GM04503 (cell line): ENCODE results near the gene ZNF628.
"Not testable (repeated sequence)": the region's sequence is repeated elsewhere in the genome, so short reads cannot be mapped to it uniquely, and the experiment has no call there.

ENCODE experiments used
- DNase-seq: peaks from one replicate; pipeline ENCODE4 v3.0.0-alpha.2; 2012; ENCODE audit warnings: low read depth

The ZNF628 gene

DNA sequence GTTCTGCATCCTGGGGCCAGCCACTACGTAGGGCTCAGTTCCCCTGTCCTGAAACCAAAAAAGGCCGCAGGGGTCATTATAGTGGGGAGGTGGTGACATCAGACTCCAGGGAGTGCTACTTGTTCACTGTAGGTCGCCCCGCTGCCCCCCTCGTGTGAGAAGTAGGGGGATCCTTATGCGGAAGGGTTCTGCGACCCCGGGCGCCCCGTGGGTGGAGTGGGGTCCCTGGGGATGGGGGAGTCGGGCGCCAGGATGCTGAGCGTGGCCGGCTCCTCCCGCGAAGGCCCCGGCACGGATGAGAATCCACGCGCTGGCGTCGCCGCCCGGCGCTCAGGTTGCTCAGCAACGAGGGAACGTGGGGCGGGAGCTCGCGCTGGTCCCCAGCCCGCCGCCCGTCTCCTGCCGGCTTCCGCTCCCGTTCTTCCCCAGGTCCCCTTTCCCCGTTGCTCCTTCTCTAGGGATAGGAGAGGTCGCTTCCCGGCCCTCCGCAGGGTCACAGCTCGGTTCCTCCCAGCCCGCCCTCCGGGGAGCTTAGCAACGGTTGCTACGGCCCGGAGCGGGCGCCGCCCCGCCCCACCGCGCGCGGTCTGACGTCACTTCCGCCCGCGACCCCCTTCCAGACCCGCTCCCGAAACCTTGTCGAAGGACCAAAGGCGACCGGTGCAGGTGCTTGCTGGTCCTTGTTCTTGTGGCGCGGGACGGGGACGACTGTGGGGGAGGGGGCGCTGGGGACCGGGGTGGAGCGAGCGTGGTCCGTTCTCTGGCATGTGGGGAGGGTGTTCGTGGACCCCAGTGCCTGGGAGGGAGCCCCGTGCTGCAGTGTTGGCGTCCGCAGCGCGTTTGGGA, 8.4 kb downstream of the ZNF628 start, which contains the start of gene NAT14:
Gene NAT14, plus strand, starts transcription at position 596 of the 846 bp plus-strand sequence. CDS start 521 bp downstream, outside the sequence.
- DNase-seq, result no peak

DNA sequence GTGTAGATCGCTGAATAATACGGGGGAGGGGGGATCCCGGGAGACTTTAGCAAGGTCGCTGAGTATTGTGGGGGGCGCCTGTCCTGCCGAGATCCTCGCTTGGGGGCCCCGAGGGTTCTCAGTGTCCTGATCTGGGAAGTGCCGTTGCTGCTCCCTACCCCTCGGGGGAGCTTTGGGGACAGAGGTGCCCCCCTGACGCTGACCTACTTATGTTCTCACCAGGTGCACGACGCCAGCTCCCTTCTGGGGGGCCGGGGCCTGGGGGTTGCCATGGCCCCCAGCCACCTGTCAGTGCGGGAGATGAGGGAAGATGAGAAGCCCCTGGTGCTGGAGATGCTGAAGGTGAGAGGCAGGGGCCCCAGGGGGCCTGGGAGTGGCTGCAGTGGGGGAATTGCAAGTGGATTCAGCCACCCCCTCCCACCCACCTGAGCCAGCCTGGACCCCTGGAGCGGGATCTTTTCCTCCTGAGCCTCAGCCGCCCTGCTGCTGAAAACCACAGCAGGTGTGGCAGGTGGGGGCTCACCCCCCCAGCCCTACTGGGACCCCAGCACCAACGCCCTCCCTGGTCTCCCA, 9.1 kb downstream of the ZNF628 start:
- DNase-seq, result no peak

DNA sequence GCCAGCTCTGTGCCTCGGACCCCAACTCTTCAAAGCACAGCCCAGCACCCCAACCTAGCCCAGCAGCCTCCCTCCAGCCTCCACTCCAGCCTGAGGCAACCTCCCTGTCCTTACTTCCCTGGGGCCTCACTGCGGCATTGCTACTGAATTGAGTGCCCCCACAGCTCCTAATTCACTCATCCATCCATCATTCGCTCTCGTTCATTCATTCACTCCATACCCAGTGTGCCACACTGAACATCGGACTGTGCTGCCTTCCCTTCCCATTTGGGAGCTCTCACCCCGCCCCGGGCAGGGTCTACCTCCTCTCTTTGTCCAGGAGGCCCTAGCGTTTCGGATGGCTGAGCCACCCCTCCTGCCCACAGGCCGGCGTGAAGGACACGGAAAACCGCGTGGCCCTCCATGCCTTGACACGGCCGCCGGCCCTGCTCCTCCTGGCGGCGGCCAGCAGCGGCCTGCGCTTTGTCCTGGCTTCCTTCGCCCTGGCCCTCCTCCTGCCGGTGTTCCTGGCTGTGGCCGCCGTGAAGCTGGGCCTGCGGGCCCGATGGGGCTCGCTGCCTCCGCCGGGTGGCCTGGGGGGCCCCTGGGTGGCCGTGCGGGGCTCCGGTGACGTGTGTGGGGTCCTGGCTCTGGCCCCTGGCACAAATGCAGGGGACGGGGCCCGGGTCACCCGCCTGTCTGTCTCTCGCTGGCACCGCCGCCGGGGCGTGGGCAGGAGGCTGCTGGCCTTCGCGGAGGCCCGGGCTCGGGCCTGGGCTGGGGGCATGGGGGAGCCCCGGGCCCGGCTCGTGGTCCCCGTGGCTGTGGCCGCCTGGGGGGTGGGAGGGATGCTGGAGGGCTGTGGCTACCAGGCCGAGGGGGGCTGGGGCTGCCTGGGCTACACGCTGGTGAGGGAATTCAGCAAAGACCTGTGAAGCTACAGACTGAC, 9.9 kb downstream of the ZNF628 start:
- DNase-seq, result no peak

DNA sequence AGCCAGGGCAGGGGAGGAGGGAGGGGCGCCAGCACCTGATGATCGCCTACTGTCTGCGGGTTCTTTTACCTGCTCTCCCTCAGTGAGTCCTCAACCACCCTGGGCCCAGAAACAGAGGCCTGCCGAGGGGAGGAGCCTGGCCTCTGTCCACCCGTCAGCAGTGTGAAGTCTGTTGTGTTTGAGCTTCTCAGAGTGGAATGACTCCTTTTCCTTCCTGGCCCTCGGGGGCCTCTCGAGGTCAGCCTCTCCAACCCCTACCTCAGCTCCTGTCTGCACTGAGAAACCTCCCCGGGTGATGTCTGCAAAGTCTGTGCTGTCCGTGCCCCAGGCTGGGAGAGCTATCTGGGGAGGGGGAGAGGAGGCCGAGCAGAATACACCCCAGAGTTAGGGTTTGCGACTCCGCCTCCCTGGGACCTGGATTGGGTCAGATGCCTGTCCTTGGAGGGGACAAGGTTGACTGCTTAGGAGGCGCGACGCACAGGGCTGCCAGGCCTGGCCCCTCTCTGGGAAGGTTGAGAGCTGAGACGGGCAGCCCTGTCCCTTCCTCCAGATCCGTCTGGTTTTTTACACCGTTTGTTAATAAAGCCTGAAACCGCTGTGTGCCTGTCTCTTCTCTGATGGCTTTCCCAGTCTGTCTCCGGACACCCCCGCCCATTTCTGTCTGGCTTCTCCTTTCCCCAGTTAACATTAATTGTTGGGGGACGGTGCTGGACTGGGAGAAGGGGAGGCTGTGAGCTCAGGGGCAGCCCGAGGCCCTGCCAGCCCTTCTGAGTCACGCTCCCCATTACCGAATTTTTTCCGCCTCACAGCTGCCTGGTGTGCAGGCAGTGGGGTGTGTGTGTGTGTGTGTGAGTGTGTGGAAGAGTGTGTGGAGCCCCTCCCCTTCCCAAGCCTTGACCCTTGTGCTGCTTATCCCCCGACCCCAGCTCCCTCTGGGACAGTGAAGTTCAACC, 10.8 kb downstream of the ZNF628 start:
- peak; percentile 89 for DNase-seq

DNA sequence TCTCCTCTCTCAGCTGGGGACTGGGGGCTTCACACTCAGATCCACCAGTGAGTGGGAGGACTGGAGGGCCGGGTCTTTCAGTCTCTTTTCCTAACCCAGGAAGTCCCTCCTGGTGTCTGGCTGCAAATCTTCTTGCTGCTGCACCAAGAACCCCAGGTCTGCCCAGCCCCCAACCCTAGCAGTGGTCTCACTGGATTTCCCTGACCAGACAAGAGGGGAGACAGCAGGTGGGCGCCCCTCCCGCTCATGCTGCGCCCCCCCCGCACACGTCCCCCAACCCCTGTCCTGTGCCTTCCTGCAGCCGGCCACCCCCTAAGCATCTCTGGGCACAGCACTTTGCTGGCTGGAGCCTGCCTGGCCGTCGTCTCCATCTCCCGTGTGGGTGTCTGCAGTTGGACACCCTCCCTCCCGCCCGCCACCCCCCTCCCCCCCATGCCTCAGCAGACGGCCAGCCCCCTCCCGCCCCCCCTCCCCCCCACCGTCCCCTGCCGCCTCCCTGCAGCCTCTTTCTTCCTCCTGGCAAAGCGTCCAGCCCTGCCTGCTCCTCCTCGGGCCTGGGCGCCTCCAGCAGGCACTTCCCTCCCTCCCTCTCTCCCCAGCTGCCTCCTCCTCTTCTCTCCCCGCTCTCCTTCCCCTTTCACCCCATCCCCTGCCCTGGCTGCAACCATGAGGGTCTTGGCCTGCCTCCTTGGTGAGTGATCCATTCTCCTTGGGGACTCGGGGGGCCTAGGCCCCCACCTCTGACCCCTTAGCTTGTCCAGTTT, 11.7 kb downstream of the ZNF628 start, which contains the start of gene SSC5D:
Gene SSC5D, plus strand, starts transcription at position 513 of the 764 bp plus-strand sequence. Its CDS starts 154 bp downstream, at position 667.
- no peak for DNase-seq

DNA sequence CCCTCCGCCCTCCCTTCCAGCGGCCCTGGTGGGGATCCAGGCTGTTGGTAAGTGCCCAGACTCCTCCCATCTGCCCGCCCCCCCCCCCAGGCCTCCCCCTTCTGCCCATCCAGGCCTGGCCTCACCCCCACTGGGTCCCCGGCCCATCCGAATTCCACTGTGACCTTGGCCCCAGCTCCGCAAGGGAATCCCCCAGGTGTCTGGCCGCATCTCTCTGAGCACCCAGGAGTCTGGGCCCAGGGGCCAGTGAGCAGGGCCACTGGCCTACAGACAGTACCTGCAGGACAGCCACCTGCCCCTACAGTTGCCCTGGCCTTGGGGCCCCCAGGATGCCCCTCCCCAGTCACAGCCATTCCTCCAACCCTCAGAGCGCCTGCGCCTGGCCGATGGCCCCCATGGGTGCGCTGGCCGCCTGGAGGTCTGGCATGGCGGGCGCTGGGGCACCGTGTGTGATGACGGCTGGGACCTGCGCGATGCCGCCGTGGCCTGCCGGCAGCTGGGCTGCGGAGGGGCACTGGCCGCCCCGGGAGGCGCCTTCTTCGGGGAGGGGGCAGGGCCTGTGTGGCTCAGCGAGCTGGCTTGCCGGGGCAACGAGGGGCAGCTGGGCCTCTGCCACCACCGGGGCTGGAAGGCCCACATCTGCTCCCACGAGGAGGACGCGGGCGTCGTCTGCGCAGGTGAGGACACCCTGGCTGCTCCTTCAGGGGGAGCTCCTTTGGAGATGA, 12.7 kb downstream of the ZNF628 start:
- DNase-seq, result no peak

DNA sequence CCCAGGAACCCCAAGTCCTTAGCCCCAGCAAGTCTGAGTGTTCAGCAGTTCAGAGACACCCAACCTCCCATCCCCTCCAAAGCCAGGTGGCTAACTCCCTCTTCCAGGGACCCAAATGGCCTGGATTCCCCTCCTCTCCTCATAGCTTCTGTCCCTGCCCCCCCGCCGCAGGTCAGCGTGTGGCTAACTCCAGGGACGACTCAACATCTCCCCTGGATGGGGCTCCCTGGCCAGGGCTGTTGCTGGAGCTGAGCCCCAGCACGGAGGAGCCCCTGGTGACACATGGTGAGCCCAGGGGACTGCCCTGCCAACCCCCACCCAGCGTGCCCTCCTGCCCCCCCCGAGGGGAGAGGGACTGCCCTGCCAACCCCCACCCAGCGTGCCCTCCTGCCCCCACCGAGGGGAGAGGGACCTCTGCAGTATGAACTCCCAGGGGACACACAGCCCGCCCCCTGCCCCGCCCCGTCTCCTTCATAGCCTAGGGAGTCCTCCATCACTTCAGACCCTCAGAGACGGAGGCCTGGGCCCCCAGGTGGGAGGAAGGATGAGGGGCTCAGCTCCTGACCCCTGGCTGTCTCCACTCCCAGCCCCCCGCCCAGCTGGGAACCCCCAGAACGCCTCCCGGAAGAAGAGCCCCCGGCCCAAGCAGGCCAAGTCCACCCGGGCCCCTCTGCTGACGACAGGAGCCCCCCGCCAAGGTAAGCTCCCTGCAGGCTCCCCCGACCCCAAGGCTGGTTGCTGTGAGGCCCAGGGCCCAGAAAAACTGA, 13.5 kb downstream of the ZNF628 start:
- DNase-seq, result no peak

DNA sequence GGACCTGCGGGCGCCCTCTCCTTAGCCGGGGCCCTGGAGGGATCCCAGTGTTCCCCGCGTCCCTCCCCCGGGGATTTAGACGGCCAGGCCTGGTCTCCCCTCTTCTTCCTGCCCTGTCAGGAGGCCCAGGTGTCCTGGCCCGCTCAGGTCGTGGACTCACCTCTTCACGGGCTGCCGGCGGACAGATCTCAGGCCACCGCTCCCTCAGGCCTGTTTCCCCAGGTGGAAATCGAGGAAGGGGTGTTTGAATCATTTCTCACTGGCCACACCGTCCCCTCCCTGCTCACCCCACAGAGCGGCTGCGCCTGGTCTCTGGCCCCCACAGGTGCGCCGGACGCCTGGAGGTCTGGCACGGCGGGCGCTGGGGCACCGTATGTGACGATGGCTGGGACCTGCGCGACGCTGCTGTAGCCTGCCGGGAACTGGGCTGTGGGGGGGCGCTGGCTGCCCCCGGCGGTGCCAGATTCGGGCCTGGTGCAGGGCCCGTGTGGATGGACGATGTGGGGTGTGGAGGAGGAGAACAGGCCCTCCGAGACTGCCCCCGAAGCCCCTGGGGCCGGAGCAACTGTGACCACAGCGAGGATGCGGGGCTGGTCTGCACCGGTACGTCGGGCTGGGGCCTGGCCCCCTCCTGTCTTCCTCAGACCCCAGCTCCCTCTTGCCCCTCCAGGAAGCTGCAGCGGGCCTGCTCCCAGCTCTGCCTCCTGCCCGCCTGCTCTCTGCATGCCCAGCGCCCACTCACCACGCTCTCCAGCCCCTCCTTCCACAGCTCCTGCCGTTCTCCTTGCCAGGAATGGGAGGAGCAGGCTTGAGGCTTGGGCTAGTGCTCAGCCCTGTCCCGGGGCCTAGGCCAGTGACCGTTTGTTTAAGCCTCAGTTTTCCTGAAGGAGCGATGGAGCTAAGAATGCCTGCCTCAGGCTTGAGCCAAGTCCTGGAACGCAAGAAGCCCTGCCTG, 14.3 kb downstream of the ZNF628 start:
- DNase-seq, result no peak

DNA sequence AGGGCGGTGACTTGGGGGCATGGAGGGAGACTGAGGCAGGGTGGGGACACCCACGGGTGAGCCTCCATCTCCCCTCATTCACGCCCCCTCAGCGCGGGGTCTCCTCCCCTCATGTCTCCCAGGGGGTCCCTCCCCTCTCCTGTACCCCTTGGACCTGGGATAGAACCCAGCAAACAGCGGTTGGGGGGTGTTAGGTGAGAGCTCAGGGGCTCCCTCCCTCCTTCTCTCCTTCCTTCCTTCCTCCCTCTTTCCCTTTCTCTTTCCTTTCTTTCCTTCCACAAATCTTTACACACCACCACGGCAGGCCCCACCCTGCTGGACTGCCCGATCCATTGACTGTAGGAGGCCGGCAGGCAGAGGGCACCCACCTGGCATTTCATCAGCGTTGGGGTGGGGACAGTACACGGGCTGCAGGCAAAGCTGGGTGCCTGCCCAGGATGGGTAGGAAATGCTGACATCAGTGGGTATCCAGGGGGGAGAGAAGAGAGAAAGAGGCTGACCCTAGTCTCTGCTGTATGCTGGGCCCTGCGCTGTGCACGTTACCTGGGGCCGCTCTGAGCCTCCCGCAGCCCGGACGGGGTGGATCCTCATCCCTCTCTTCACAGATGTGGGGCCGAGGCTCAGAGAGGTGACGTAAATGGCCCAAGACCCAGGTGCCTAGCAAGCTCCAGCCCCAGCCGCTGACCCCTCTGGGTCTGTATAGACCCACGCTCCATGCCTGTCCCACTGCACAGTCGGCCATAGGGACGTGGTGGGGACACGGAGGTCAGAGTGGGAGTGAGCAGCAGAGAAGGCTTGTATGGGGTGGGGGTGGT, 15.3 kb downstream of the ZNF628 start:
- DNase-seq, result no peak

DNA sequence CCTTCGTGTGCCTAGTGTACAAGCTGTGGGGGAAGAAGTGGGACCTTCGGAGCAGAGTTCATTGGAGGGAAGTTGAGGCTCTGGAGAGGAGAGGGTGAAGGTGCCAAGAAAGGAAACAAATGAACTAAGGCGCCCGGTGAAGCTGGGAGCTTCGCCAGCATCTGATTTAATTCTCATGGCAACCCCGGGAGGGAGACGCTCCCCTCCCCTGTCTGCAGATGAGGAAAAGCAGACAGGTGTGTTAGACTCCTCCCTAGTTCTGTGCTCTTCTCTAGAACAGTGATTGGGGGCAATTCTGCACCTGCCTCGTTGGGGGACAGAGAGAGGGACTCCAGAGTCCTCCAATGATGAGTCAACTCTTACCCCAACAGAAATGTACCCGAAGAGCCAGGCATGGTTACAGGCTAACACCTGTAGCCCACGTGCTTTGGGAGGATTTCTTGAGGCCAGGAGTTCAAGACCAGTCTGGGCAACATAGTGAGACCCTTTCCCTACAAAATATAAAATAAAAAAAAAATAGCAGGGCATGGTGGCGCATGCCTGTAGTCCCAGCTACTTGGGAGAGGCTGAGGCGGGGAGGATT, 16.0 kb downstream of the ZNF628 start:
- DNase-seq, result no peak

DNA sequence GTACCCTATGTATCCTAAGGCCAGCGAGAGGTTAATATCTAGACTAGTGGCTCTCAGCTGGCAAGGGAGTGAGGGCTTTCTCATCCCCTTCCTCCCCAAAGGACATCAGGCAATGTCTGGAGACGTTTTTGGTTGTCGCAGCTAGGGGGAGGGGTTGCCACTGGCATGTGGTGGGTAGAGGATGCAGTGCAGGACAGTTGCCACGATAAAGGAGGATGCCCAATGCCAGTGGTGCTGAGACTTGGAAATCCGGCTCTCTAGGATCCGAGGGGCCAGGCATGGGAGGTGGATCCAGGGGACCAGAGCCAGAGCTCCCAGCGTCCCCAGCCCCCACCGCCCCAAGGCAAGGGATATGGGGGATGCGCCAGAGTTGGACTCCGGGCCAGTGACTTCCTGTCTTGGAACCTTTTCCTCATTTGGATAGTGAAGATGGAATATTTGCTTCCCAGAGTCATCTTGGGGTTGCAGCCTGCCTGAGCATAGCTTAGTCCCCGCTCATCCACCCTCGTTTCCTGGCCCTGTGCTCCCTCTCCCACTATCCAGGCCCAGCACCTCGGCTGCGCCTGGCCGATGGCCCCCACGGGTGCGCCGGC, 16.7 kb downstream of the ZNF628 start:
- DNase-seq, result no peak

DNA sequence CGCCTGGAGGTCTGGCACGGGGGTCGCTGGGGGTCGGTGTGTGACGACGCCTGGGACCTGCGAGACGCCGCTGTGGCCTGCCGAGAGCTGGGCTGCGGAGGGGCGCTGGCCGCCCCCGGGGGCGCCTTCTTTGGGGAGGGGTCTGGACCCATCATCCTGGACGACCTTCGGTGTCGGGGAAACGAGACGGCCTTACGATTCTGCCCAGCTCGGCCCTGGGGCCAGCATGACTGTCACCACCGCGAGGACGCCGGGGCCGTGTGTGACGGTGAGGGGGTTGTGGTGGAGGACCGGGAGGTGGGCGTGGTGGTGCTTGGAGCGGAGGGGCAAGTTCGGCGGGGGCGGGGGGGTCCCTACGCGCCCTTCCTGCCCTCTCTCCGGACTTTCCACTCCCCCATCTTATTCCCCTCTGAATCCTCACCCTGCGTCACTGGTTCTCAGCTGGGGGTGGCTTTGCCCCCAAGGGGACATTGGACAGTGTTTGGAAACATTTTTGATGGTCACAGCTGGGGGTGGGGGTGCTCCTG, 17.3 kb downstream of the ZNF628 start:
- DNase-seq, result no peak

DNA sequence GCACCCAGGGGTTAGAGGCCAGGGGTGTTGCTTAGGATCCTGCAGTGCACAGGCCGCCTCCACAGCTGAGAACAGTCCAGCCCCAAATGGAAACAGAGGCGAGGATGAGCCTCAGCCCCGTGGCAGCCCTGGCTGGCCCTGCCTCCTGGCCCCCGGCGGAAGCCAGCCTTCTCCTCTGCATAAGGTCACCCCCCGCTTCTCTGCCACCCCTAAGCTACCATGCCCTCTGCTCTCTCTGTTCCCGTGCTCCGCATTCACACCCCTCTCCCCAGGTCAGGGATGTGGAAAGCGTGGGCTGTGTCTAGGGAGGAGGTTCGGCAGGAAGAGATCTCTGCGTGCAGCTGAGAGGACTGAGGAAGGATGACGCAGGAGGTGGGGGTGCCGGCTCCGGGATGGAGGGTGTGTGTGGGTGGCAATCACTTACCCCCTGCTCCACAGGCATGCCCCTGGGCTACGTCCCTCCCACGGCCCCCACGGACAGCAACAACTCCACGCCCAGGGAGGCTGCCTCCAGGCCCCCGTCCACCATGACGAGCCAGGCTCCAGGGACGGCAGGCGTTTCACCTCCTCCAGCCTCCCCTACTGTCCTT, 17.9 kb downstream of the ZNF628 start:
- DNase-seq, result no peak

DNA sequence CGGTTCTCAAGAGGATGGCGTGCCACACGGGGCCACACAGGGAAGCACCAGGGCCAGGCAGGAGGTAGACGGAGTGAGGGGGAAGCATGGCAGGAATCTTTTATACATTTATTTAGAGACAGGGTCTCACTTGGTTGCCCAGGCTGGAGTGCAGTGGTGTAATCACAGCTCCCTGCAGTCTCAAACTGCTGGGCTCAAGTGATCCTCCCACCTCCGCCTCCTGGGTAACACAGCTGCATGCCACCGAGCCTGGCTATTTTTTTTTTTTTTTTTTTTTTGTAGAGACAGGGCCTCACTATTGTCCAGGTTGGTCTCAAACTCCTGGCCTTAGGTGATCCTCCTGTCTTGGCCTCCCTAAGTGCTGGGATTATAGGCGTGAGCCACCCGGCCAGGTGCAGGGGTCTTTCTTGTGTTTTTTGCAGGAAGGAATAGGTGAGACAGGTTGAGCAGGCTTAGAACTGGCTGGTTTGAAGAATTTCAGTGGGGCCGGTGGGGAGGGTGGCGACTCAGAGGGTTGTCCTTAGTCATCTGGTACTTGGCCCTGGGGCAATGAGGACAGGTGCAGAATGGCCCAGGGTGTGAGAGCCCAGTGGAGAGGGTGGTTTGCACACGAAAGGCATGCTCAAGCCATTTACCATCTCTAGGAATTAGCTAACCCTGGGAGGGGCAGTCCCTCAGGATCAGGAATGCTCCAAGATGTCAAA, 19.4 kb downstream of the ZNF628 start:
- DNase-seq, result no peak

DNA sequence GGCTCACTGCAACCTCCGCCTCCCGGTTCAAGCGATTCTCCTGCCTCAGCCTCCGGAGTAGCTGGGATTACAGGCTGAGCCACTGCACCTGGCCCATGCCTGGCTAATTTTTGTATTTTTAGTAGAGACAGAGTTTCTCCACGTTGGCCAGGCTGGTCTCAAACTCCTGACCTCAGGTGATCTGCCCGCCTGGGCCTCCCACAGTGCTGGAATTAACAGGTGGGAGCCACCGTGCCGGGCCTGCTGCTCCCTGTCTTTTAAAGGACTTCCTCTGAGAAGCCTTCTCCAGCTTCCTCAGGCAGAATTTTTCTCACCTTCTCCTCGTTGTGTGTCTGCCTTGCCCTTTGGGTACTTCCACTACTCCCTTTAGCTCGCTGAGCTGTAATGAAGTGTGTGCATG, 20.4 kb downstream of the ZNF628 start:
- not testable (repeated sequence) for DNase-seq
